ENCODE data around the gene C2CD4A.

Gene C2CD4A

GRCh38 chr15:62060113-62060895 lies 6.5 kb upstream of the C2CD4A start, which contains the start of gene VPS13C:
Gene VPS13C, minus strand, starts transcription at chr15:62060447. Its CDS starts 73 bp downstream, at chr15:62060374.
- DNase-seq, result peak; percentile 98

- no peak for DNase-seq
These were observed 5.9 kb upstream of the C2CD4A start for GRCh38 chr15:62060896-62061280.

- DNase-seq, result no peak
These were observed 2.7 kb upstream of the C2CD4A start for GRCh38 chr15:62063825-62064635.

GRCh38 chr15:62067448-62068044 lies 769 bp downstream of the C2CD4A start:
- peak; percentile 71 for DNase-seq

GRCh38 chr15:62068071-62068809 lies 1.5 kb downstream of the C2CD4A start:
- DNase-seq, result peak; percentile 67

- DNase-seq, result no peak
These were observed 2.0 kb downstream of the C2CD4A start for GRCh38 chr15:62068810-62069167.

- DNase-seq, result no peak
These were observed 2.8 kb downstream of the C2CD4A start for GRCh38 chr15:62069551-62069950.

- DNase-seq, result peak; percentile 64
These were observed 5.0 kb downstream of the C2CD4A start for GRCh38 chr15:62071711-62072308.

- DNase-seq, result no peak
These were observed 9.0 kb downstream of the C2CD4A start for GRCh38 chr15:62075595-62076277.

- DNase-seq, result no peak
These were observed 12.8 kb downstream of the C2CD4A start for GRCh38 chr15:62079594-62079993.

- DNase-seq, result peak; percentile 25
These were observed 16.7 kb downstream of the C2CD4A start for GRCh38 chr15:62083194-62084154.

GRCh38 chr15:62085740-62086139 lies 19.0 kb downstream of the C2CD4A start:
- DNase-seq, result no peak

- no peak for DNase-seq
These were observed 21.0 kb downstream of the C2CD4A start for GRCh38 chr15:62087671-62088352.

- DNase-seq, result no peak
These were observed 21.5 kb downstream of the C2CD4A start for GRCh38 chr15:62088353-62088693.

- DNase-seq, result no peak
These were observed 22.8 kb downstream of the C2CD4A start for GRCh38 chr15:62089616-62090015.

GRCh38 chr15:62090988-62091387 lies 24.2 kb downstream of the C2CD4A start:
- no peak for DNase-seq

GRCh38 chr15:62093809-62094208 lies 27.0 kb downstream of the C2CD4A start:
- DNase-seq, result no peak

GRCh38 chr15:62094388-62094787 lies 27.6 kb downstream of the C2CD4A start:
- DNase-seq, result no peak

GRCh38 chr15:62099094-62099601 lies 32.4 kb downstream of the C2CD4A start:
- DNase-seq, result no peak

- no peak for DNase-seq
These were observed 36.7 kb downstream of the C2CD4A start for GRCh38 chr15:62103431-62103830.
